ENCODE data around the gene FAT3.

FAT3 gene

GRCh38 chr11:92224407-92225124, at the start of gene FAT3:
FAT3 (plus strand) TSS chr11:92224818; CDS start chr11:92352113, 127,295 bp downstream.
- DNase-seq, result no peak

GRCh38 chr11:92179017-92179670, 45.5 kb upstream of the FAT3 start:
- DNase-seq, result no peak

- no peak for DNase-seq
These were observed 44.4 kb upstream of the FAT3 start for GRCh38 chr11:92180226-92180625.

GRCh38 chr11:92180664-92181251, 43.9 kb upstream of the FAT3 start:
- DNase-seq, result no peak

- no peak for DNase-seq
These were observed 33.9 kb upstream of the FAT3 start for GRCh38 chr11:92190535-92191206.

GRCh38 chr11:92192141-92192540, 32.5 kb upstream of the FAT3 start:
- DNase-seq, result no peak

- DNase-seq, result no peak
These were observed 26.4 kb upstream of the FAT3 start for GRCh38 chr11:92198268-92198667.

GRCh38 chr11:92199991-92200390, 24.6 kb upstream of the FAT3 start:
- no peak for DNase-seq

GRCh38 chr11:92204731-92205130, 19.9 kb upstream of the FAT3 start:
- no peak for DNase-seq

GRCh38 chr11:92206441-92206840, 18.2 kb upstream of the FAT3 start:
- DNase-seq, result no peak

- DNase-seq, result no peak
These were observed 12.9 kb upstream of the FAT3 start for GRCh38 chr11:92211576-92212167.

GRCh38 chr11:92212530-92212929, 12.1 kb upstream of the FAT3 start:
- DNase-seq, result no peak

GRCh38 chr11:92216789-92217188, 7.8 kb upstream of the FAT3 start:
- DNase-seq, result no peak

GRCh38 chr11:92219476-92219875, 5.1 kb upstream of the FAT3 start:
- DNase-seq, result no peak

GRCh38 chr11:92222701-92223100, 1.9 kb upstream of the FAT3 start:
- DNase-seq, result no peak

GRCh38 chr11:92224054-92224406, 588 bp upstream of the FAT3 start:
- no peak for DNase-seq

GRCh38 chr11:92225125-92225567, 528 bp downstream of the FAT3 start:
- DNase-seq, result no peak

- no peak for DNase-seq
These were observed 1.1 kb downstream of the FAT3 start for GRCh38 chr11:92225568-92226330.

- DNase-seq, result no peak
These were observed 2.0 kb downstream of the FAT3 start for GRCh38 chr11:92226331-92227229.

GRCh38 chr11:92227230-92227814, 2.7 kb downstream of the FAT3 start:
- no peak for DNase-seq
